ENCODE measurements around the gene LSG1. TPM values are rescaled to one million over a fixed set of nuclear protein-coding genes. Genes with fewer than 3 reads are reported as not detected.

LSG1 gene
- total RNA-seq, 1 experiment from 2014 or later = 45.8 TPM

GRCh38 chr3:194682694-194683310, 10.8 kb upstream of the LSG1 start:
- no peaks in the 10 kb centered on the region for H3K36me3 Mint-ChIP-seq
- no peaks in the 10 kb centered on the region for H3K9me3 Mint-ChIP-seq
- no peak overlapping the region for H3K27ac Mint-ChIP-seq
- POLR2A ChIA-PET = interaction anchor here (1.0 to 1.3 kb wide), 3 partner anchors 11 to 303 kb away, joined by 4 to 5 read pairs (median 4); partner anchors contain the start of genes LSG1 and TMEM44
- no peak overlapping the region for H3K4me3 Mint-ChIP-seq
- H3K4me1 Mint-ChIP-seq = peaks cover 10% of the 10 kb centered on the region
- TF ChIP-seq ETV6 (CRISPR knock-in tag; IDR thresholded peaks at IDR 0.05) = peak; percentile 15; the same call in 1 of the 2 replicates
- peak; percentile 62 for TF ChIP-seq CTCF (IDR thresholded peaks at IDR 0.05)
- TF ChIP-seq SMAD3 (CRISPR knock-in tag; IDR thresholded peaks at IDR 0.05; ENCODE audit: borderline replicate concordance) = no peak
- no peak for TF ChIP-seq SOX15 (CRISPR knock-in tag; IDR thresholded peaks at IDR 0.05)
- no peak for TF ChIP-seq ZNF219 (CRISPR knock-in tag; IDR thresholded peaks at IDR 0.05; ENCODE audit: borderline replicate concordance)
- no peak for TF ChIP-seq NFYB (CRISPR knock-in tag; conservative IDR thresholded peaks at IDR 0.05; ENCODE audit: low read depth)
- CTCF ChIA-PET = interaction anchor here (0.6 to 3.2 kb wide), 79 partner anchors 10 to 588 kb away, joined by 3 to 61 read pairs (median 4); partner anchors contain the start of genes LSG1, TMEM44 and XXYLT1
- peak; percentile 47 for ATAC-seq
- peak; percentile 79 for DNase-seq (ENCODE audit: low spot score)
- peaks cover 46% of the 10 kb centered on the region for H3K27me3 Mint-ChIP-seq (ENCODE audit: low read depth)

- Mint-ChIP-seq H3K27me3 (ENCODE audit: low read depth) (peaks cover 43% of the 10 kb centered on the region), H3K9me3 (no peaks in the 10 kb centered on the region), H3K27ac (peak overlapping the region; percentile 39; the same call in 1 of the 2 replicates), H3K4me3 (no peak overlapping the region), H3K4me1 (peaks cover 8% of the 10 kb centered on the region), H3K36me3 (no peaks in the 10 kb centered on the region)
- POLR2A ChIA-PET = interaction anchor here (1.0 to 1.3 kb wide), 3 partner anchors 10 to 303 kb away, joined by 4 to 5 read pairs (median 4); partner anchors contain the start of genes LSG1 and TMEM44
- DNase-seq (ENCODE audit: low spot score) (no peak), ATAC-seq (no peak)
- CTCF ChIA-PET = interaction anchor here (0.6 to 3.2 kb wide), 78 partner anchors 10 to 589 kb away, joined by 3 to 61 read pairs (median 4); partner anchors contain the start of genes LSG1, TMEM44 and XXYLT1
- TF ChIP-seq FOXP1 (CRISPR knock-in tag; IDR thresholded peaks at IDR 0.05; ENCODE audit: borderline replicate concordance) (no peak), USF1 (CRISPR knock-in tag; IDR thresholded peaks at IDR 0.05) (no peak), FOXP4 (CRISPR knock-in tag; IDR thresholded peaks at IDR 0.05) (no peak), OVOL2 (CRISPR knock-in tag; IDR thresholded peaks at IDR 0.05; ENCODE audit: borderline replicate concordance) (no peak), NR2C2 (CRISPR knock-in tag; IDR thresholded peaks at IDR 0.05) (no peak), ZNF219 (CRISPR knock-in tag; IDR thresholded peaks at IDR 0.05; ENCODE audit: borderline replicate concordance) (no peak), PRDM15 (CRISPR knock-in tag; IDR thresholded peaks at IDR 0.05) (no peak), ARID4B (CRISPR knock-in tag; IDR thresholded peaks at IDR 0.05; ENCODE audit: borderline replicate concordance) (no peak), TCF7 (CRISPR knock-in tag; IDR thresholded peaks at IDR 0.05; ENCODE audit: low read depth) (no peak), ZNF423 (CRISPR knock-in tag; IDR thresholded peaks at IDR 0.05) (no peak), ATF2 (CRISPR knock-in tag; IDR thresholded peaks at IDR 0.05; ENCODE audit: borderline replicate concordance, low read depth) (no peak), PREB (CRISPR knock-in tag; IDR thresholded peaks at IDR 0.05; ENCODE audit: borderline replicate concordance) (no peak)
Measured at GRCh38 chr3:194682189-194682693, 10.2 kb upstream of the LSG1 start.
